ENCODE results near the gene PMPCA.

Gene PMPCA, protein sequence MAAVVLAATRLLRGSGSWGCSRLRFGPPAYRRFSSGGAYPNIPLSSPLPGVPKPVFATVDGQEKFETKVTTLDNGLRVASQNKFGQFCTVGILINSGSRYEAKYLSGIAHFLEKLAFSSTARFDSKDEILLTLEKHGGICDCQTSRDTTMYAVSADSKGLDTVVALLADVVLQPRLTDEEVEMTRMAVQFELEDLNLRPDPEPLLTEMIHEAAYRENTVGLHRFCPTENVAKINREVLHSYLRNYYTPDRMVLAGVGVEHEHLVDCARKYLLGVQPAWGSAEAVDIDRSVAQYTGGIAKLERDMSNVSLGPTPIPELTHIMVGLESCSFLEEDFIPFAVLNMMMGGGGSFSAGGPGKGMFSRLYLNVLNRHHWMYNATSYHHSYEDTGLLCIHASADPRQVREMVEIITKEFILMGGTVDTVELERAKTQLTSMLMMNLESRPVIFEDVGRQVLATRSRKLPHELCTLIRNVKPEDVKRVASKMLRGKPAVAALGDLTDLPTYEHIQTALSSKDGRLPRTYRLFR

DNA sequence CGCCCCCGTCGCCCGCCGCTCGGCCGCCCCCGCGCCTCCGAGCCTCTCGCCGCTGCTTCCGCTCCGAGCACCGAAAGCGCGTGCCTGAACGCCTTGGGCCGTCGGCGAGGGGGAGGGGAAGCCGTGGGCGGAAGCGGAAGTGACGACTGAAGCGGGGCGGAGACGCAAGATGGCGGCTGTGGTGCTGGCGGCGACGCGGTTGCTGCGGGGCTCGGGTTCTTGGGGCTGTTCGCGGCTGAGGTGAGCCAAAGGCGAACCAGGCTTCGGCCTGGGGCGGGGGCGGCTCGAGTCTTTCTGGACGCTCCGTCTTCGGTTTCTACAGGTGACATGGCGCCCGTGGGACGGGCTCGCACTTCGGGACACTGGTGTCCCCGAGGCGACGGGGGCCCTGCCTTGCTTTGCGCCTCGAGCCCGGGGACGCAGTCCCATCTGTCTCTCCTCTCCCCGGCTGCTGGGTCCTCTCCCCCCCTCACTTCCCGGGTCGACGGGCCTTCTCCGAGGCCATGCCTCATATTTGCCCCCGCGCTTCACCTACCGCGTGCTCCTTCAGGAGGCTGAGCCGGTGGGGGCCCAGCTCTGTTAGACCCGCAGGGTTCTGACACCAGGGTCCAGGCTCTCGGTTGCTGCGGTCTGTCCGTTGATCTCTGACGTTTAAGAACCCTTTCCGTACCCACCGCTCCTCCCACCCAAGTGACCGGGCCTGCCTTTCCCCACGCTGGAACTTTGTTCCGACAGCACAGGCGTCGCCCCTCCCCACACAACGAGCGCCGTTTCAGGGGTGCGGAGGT is at the start of gene PMPCA, which contains the start of gene ENTR1:
Gene PMPCA (plus strand): TSS at position 159 of the 788 bp plus-strand sequence. CDS start 11 bp downstream, at position 170.
Gene ENTR1 (minus strand): TSS at position 115 of the 788 bp plus-strand sequence. CDS start 217 bp downstream, outside the sequence.
- DNase-seq: peak; percentile 94

DNA sequence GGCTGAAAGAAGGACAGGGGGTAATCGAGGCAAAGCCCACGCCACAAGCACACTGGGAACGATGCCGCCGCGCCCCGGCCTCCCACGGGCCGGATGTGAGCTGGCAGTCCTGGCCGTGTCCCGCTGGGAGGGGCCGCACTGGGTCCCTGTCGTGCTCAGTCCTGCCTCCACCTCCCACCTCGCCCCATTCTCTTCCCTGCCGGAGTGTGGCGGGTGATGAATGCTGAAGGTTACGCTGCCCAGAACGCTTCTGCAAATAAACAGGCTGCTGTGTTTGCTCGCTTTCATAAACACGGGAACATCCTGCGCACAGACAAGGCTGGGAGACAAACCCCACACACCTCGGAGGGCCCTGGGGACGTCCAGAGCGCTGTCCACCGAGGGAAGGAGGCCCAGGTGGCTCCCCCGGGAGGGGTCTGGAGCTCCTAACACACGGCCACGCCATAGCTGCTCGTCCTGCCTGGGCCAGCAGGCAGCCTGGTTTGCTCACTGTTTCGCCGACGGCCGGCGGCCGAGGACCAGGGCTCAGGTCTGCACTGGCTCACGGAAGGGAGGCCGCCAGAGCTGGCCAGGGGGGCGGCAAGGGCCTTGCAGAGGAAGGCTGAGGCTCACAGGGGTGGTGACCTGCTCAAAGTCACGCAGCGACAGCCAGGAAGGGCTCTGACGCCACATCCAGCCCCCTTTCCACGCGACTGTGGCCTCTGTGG is 49.3 kb upstream of the PMPCA start:
- no peak for DNase-seq

DNA sequence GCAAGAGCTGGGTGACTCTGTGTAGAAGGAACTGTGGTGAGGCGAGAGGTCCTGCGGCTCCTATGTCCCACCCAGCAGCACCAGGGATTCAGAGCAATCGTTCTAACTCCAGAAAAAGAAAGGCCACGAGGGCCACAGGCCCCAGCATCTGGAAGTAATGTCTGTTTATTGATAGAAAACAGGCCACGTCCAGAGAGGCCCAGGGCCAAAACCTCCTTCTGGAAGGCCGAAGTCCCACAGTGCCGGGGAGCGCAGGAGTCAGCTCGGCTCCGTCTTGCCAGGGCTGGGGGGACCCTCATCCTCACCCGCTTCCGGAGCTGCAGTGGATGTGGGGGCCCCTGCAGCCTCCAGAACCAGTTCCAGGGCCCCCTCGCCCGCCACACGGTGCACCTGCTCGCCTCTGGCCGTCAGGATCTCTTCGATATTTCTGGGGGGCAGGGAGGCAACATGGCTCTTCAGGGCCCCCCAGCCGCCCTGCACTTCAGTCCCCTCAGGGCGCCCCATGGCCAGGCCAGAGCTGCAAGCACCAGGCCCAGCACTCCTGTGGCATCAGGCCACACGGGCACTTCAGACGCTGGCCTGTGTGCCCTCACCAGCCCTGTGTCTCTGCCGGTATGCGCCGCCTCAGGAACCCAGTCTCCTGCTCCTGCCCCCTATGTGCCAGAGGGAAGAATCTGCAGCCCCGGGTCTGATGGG is 48.6 kb upstream of the PMPCA start:
- DNase-seq: no peak

DNA sequence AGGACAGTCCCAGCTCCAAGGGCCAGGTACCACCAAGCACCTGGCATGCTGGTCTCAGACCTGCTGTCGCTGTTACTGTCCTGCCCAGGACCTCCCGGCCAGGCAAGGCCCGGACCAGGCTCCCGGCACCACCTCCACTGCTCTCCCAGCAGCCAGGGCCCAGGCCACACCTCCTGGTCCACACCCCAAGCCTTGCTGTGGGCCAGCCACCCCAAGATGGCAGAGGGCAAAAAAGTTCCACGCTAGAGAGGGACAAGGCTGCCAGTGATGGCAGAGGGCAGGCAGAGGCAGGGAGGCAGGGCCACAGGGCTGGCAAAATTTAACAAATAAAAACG is 48.0 kb upstream of the PMPCA start:
- no peak for DNase-seq

DNA sequence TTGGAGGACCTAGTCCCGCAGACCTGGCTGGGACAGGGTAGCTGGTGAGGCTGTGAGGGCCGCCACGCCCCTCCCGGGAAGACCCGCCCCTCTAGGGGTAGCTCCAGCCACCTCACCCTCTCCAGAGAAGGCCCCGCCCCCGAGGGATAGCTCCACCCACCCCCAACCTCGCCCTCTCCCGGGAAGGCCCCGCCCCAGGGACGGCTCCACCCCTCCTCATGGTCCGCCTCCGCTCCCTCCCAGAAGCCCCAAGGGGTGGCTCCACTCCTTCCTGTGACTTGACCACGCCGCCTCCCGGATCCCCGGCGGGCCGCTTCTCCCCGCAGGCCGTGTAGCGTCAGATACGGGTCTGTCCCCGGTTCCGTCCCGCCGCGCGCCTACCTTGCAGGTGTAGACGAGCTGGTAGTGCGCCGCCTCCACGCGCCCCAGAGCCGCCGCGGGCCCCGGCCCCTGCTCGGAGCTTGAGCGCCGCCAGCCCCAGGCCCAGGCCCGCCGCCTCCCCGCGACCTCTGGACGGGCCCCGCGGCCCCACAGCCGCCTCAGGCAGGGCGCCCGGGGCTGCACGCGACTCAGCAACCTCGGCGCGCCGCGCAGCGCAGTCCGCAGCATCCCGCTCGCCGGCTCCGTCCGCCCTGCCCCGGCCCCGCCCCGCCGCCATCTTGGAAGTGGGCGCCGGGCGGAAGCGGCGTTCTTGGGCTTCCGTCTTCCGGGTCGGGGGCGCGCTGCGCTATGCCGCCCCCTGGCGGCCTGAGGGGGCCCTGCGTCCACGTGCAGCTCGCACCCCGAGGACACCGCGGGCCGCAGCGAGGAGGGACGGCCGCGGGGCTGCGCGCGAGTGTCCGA is 47.1 kb upstream of the PMPCA start, which contains the start of gene DNLZ:
Gene DNLZ (minus strand): TSS at position 639 of the 843 bp plus-strand sequence. CDS start 30 bp downstream, at position 609.
- peak; percentile 97 for DNase-seq

DNA sequence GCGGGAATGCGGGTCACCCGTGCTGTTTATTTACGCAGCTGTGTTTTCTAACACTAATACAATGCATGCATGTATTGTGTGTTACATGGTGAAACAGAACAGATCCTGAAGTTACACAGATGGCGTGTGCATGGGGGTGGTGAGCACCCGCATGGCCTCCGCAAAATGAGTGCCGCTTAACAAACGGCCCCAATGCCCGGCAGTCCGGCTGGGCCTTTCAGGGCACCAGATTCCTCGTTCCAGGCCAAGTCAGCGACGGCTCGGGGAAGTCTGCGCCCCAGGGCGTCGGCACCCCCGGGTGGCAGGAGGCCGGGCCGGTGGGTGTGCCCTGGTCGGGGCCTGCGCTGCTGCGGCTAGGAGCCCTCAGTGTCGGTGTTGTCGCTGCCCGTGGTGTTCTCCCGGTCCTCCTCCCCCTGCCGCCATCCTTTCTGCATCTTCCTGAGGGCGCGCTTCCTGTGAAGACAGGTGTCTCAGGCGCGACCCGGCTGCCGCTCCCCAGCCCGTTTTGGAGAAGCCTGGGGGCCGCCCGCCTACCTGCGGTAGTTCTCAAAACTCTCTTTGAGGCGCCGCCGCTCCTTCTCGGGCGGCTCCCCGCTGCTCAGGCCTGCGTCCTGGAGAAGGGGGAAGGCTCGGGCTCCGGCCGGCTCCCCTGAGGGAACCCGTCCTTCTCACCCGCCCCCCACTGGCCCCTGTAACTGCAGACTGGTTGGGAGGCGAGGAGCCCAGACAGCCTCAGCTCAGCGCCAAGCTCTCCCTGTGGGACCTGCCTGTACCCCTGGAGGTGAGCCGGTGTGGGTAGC is 46.3 kb upstream of the PMPCA start:
- peak; percentile 51 for DNase-seq

DNA sequence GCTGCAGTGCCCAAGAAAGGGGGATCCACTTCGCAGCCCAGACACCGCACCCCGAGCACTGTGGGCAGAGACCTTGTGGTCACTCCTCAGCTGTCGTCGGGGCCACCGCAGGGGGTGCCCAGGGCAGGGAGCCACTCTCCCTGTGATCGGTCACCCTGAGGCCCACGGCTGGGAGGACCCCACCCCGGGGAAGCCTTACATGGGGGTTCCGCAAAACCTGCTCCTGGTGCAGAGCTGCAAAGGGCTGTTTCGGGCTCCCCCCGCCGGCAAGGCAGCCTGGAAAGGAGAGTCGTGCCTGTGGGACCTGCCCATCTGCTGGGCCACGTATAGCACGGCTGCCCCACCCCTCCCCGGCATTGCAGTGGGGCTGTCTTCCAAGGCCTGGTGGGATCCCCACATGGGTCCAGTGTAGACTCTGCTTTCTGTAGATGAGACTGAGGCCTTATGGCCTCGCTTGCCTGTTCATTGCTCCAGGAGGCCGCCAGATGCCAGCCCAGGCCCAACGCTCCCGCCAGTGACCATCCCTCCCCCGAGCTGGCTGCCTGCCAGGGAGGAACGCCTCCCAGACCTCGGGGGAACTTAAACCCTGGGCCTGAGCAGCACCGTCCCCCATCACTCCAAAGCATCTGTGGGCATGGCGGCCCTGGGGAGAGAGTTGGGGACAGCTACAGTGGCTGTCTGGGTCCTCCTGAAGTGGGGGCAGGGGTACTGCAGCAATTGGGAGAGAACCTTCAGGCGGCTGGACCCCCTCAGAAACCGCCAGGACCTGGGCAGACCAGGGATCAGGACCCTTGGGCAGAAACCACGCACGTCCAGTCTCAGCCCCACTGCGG is 45.3 kb upstream of the PMPCA start:
- DNase-seq: peak; percentile 72

DNA sequence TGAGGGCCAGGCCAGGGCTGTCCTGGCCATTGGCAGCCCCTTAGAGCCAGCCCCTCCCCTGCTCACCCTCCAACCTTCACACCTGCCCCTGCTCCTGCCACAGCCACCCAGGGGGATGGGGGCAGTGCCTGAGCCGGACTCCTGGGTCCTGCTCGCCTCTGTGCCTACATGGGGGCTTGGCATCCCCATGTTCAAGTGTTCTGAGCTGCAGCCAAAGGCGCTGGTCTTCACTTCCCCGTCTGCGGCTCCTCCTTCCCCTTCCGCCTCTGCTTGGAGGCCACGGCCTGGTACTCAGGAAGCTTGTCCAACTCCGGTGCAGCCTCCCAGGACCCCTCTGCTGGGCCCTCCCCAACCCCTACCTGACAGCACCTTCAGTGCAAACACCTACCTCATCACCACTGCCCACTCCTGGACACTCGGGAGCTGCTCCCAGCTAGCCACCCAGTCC is 44.7 kb upstream of the PMPCA start:
- no peak for DNase-seq

DNA sequence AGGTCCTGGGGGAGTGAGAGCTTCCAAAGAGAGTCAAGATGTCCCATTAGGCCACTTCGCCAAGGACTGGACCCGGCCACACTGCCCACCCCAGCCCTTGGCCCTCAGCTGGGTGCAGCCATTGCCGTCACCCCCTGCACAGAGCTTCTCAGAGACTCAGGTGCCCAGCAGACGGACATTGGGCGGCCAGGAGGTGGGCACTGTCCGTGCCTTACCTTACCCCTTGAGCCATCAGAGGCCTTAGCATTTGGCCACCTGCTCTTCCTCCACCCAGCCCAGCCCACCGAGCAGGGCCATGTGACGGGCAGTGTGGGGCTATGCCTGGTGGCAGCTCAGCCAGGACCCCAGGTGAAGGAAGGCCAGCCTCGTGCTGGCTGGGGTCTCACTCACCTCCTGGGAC is 43.6 kb upstream of the PMPCA start:
- DNase-seq: no peak

DNA sequence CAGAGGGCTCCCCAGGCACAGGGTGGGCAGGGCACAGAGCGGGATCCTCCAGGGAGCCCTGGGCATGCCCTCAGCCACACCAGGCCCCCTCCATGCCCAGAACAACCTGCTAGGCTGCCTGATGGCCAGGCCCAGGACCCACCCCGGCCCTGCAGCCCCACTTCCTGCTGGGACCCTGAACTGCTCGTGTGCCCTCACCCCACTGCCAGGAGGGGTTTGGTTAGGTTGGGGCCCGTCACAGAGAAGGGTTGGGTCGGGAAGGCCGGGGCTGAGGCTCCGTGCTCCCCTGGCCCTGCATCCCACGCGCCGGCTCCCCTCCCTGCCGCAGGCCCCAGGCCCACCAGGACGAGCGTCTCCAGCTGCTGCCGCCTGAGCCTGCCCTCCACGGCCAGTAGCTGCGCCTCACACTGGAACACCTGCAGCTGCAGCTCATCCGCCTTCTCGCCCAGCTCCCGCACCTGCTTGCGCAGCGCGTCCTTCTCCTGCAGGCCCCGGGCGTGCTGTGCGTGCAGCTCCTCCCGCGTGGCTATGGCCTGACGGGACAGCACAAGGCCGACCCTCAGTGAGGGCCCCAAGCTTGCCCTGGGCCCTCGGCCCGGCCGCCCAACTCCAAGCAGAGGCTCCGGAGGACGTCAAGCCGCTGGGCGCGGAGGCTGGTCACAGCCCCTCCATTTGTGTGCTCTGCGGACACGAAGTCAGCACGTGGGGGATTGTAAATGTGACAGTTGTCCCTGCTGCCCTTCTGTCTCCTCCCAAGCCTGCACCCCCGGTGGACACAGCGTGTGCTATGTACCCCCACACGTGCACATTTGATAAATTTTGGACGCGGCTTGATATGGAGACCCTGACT is 42.9 kb upstream of the PMPCA start:
- DNase-seq: no peak

DNA sequence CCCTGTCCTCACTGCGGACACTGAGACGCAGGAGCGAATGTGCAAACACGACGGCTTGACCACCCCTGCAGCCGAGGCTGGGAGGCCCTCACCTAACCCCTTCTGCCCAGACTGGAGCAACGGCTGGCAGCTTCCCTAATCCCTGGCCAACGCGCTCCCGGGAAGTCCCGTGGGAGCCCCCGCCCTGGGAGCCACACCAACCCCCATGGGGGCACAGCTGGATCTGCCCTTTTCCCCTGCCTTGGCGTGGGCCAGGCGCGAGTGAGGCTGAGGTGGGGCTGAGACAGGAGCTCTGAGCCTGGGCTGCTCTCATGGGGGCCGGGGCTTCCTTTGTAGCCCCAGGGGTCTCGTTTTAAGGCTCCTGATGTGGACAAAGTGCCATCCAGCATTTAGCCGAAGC is 42.3 kb upstream of the PMPCA start:
- no peak for DNase-seq

DNA sequence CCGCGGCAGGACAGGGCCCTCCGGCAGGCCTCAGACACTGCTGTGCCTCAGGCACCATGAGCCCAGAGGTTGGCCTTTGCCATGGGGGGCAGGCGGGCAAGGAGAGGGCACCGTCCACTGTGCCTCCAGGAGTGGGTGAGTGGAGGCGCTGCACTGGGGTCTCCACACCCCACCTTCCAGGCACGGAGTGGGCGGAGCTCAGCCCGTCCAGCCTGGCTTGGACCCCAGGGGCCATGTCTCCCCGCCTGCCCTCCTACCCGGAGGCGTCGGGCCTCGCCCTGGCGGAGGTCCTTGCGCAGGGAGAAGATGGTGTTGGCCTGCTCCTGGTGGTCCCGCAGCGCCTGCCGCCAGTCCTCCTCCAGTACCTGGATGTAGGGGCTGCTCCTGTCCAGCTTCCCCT is 40.4 kb upstream of the PMPCA start:
- DNase-seq: no peak

DNA sequence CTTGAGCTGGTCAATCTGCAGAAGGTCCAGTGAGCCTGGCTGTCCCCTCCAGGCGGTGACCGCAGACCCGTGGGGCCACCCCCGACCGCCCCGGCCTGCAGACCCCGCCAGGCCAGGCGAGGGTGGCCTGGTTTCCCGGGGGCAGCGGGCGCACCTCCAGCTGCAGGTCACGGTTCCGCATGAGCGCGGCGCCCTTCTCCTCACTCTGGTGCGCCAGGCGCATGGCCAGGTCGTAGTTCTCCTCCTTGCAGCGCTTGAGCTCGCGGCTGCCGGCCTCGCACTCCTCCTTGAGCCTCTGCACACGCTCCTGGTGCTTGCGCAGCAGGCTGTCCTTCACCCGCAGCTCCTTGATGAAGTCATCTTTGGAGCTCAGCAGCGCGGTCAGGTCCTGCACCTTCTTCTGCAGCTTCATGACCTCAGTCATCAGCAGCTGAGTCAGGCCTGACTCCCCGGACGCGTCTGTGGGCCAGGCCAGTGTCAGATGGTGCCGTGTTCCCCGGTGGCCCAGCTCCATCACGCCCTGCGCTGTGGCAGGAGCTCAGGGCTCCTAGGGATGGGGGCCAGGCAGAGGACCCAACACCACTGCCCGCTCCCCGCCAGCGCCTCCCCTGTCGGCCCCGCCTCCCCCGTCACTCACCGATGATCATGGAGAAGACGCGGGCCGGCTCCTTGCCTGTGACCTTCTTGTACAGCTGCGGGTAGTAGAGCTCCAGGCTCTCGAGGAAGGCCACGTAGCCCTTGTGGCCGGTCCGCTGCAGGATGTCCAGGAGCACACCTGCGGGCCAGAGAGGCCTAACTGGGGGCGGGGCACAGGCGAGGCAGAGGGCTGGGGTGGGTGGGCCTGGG is 39.5 kb upstream of the PMPCA start:
- no peak for DNase-seq

DNA sequence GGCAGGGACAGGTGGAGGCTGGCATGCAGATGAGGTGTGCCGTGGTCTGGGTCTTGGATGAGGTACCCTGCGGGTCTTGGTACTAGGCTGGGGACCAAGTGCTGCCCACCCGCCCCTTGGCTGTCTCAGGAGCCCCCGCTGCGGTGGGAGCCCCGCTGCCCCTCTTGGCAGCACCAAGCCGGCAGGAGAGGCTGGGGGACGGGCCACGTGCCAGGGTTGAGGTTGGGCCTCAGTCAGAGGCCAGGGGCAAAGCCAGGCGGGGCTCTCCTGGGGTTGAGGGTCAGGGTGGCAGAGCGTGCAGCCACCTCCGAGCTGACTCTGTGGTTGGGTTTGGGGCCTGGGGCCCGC is 39.0 kb upstream of the PMPCA start:
- no peak for DNase-seq

DNA sequence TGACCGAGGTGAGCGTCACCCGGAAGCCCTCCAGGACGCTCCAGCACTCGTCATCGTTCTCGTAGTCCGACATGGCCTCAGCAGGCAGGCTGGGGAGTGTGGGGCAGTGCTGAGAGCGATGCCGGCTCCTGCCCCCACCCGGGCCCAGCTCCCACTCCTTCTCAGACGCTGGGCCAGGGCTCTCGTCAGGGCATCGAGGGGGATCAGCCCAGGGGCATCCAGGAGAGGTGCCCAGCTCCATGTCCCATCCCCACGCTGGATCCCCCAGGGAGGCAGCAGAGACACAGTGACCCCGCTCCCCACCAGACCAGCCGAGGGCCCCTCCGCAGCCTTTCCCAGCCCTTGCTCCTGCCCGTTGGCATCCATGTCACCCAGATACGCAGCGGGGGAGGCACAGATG is 38.5 kb upstream of the PMPCA start:
- no peak for DNase-seq

DNA sequence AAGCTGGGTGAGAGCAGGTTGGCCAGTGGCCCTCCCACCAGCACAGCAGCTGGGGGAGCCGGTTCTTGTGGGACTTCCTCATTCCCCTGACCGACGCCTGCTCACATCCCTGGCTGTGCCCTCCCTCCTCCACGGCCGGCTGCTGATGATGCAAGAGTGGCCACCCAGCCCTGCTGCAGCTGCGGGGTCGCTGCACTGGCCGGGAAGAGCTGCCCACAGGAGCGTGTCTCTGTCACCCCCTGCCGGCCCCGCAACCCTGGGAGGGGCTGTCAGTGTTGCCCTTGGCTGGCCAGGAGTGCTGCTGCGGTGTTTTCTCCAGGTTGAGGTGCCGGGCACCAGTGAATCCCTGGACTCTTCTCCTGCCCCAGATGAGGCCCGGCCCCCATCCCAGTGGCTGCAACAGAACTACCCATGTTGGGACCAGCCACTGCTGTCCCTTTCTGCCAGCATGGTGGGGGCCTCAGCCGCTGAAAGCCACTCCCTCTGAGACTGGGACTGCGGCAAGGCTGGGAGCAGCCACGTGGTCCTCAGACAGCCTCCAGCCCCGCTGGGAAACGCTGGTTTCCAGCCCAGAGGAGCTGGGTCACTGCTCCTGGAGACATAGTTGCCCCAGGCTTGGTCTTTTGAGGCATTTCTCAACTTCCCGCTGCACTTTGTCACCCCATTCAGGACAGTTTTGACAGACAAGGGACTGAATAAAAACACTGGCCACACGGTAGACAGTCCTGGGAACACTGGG is 37.7 kb upstream of the PMPCA start:
- peak; percentile 66 for DNase-seq
